ENCODE data around the gene ZCCHC14. TPM values are rescaled to one million over a fixed set of nuclear protein-coding genes. Genes with fewer than 3 reads are reported as not detected.

Gene ZCCHC14
- 1 to 10 TPM; 6.8 to 8.0 TPM for polyA plus RNA-seq

GRCh38 chr16:87492721-87493607 lies at the start of gene ZCCHC14:
Gene ZCCHC14, minus strand, starts transcription at chr16:87493024. Its CDS starts 786 bp downstream, at chr16:87492238.
- H3K36me3 ChIP-seq (ENCODE audit: control insufficient read depth in 2 of 2, insufficient read depth in 2 of 2, low read length in 1 of 2), result peaks cover 0 to 4% of the 10 kb centered on the region in 2 donors
- H3K4me1 ChIP-seq (ENCODE audit: control insufficient read depth in 2 of 2, insufficient read depth in 2 of 2, low read length in 1 of 2), result peaks cover 7 to 12% of the 10 kb centered on the region in 2 donors
- H3K27ac ChIP-seq (ENCODE audit: low read depth in 2 of 2, low read length in 1 of 2), result peak within 1 kb of the TSS; percentile 83 to 86
- peak within 1 kb of the TSS; percentile 66 to 92 for H3K4me3 ChIP-seq (ENCODE audit: low read depth in 1 of 2, low read length in 2 of 2)
- 1 to 2% methylated on average over 103 to 119 of the region's 119 CpGs for WGBS, 2 donors
- H3K27me3 ChIP-seq (ENCODE audit: control insufficient read depth in 1 of 2, insufficient read depth in 2 of 2, low read length in 2 of 2), result no peaks in the 10 kb centered on the region
- no peaks in the 10 kb centered on the region for H3K9me3 ChIP-seq (ENCODE audit: control insufficient read depth in 2 of 2, insufficient read depth in 1 of 2, low read depth in 1 of 2, low read length in 1 of 2)

- Histone ChIP-seq H3K9me3 (ENCODE audit: control insufficient read depth in 2 of 2, insufficient read depth in 1 of 2, low read depth in 1 of 2, low read length in 1 of 2) (peaks cover 4 to 11% of the 10 kb centered on the region in 2 donors), H3K4me3 (ENCODE audit: low read depth in 1 of 2, low read length in 2 of 2) (no peak overlapping the region), H3K27ac (ENCODE audit: low read depth in 2 of 2, low read length in 1 of 2) (peak overlapping the region in 1 of 2 donors; percentile 44), H3K4me1 (ENCODE audit: control insufficient read depth in 2 of 2, insufficient read depth in 2 of 2, low read length in 1 of 2) (no peaks in the 10 kb centered on the region), H3K36me3 (ENCODE audit: control insufficient read depth in 2 of 2, insufficient read depth in 2 of 2, low read length in 1 of 2) (no peaks in the 10 kb centered on the region), H3K27me3 (ENCODE audit: control insufficient read depth in 1 of 2, insufficient read depth in 2 of 2, low read length in 2 of 2) (no peaks in the 10 kb centered on the region)
- 52 to 59% methylated on average over 11 of the region's 11 CpGs for WGBS, 2 donors
Observed at GRCh38 chr16:87541872-87542234, 49.0 kb upstream of the ZCCHC14 start.

- Histone ChIP-seq H3K27ac (ENCODE audit: low read depth in 2 of 2, low read length in 1 of 2) (peak overlapping the region in 1 of 2 donors; percentile 44), H3K4me1 (ENCODE audit: control insufficient read depth in 2 of 2, insufficient read depth in 2 of 2, low read length in 1 of 2) (no peaks in the 10 kb centered on the region), H3K36me3 (ENCODE audit: control insufficient read depth in 2 of 2, insufficient read depth in 2 of 2, low read length in 1 of 2) (no peaks in the 10 kb centered on the region), H3K9me3 (ENCODE audit: control insufficient read depth in 2 of 2, insufficient read depth in 1 of 2, low read depth in 1 of 2, low read length in 1 of 2) (peaks cover 4 to 11% of the 10 kb centered on the region in 2 donors), H3K4me3 (ENCODE audit: low read depth in 1 of 2, low read length in 2 of 2) (no peak overlapping the region), H3K27me3 (ENCODE audit: control insufficient read depth in 1 of 2, insufficient read depth in 2 of 2, low read length in 2 of 2) (no peaks in the 10 kb centered on the region)
- 31 to 40% methylated on average over 31 of the region's 31 CpGs for WGBS, 2 donors
Observed at GRCh38 chr16:87541147-87541871, 48.5 kb upstream of the ZCCHC14 start.

GRCh38 chr16:87540897-87541146 lies 48.0 kb upstream of the ZCCHC14 start:
- Histone ChIP-seq H3K27me3 (ENCODE audit: control insufficient read depth in 1 of 2, insufficient read depth in 2 of 2, low read length in 2 of 2) (no peaks in the 10 kb centered on the region), H3K9me3 (ENCODE audit: control insufficient read depth in 2 of 2, insufficient read depth in 1 of 2, low read depth in 1 of 2, low read length in 1 of 2) (peaks cover 0 to 6% of the 10 kb centered on the region in 2 donors), H3K4me1 (ENCODE audit: control insufficient read depth in 2 of 2, insufficient read depth in 2 of 2, low read length in 1 of 2) (no peaks in the 10 kb centered on the region), H3K27ac (ENCODE audit: low read depth in 2 of 2, low read length in 1 of 2) (peak overlapping the region in 1 of 2 donors; percentile 44), H3K4me3 (ENCODE audit: low read depth in 1 of 2, low read length in 2 of 2) (no peak overlapping the region), H3K36me3 (ENCODE audit: control insufficient read depth in 2 of 2, insufficient read depth in 2 of 2, low read length in 1 of 2) (no peaks in the 10 kb centered on the region)
- WGBS, 2 donors, result 55 to 64% methylated on average over 6 of the region's 6 CpGs

- Histone ChIP-seq H3K4me1 (ENCODE audit: control insufficient read depth in 2 of 2, insufficient read depth in 2 of 2, low read length in 1 of 2) (no peaks in the 10 kb centered on the region), H3K27ac (ENCODE audit: low read depth in 2 of 2, low read length in 1 of 2) (no peak overlapping the region), H3K4me3 (ENCODE audit: low read depth in 1 of 2, low read length in 2 of 2) (no peak overlapping the region), H3K36me3 (ENCODE audit: control insufficient read depth in 2 of 2, insufficient read depth in 2 of 2, low read length in 1 of 2) (no peaks in the 10 kb centered on the region), H3K9me3 (ENCODE audit: control insufficient read depth in 2 of 2, insufficient read depth in 1 of 2, low read depth in 1 of 2, low read length in 1 of 2) (peaks cover 0 to under 1% of the 10 kb centered on the region in 2 donors), H3K27me3 (ENCODE audit: control insufficient read depth in 1 of 2, insufficient read depth in 2 of 2, low read length in 2 of 2) (no peaks in the 10 kb centered on the region)
- WGBS, 2 donors, result 51 to 56% methylated on average over 20 of the region's 20 CpGs
Observed at GRCh38 chr16:87540072-87540896, 47.5 kb upstream of the ZCCHC14 start.

GRCh38 chr16:87539113-87539512 lies 46.3 kb upstream of the ZCCHC14 start:
- WGBS, 2 donors, result 81 to 84% methylated on average over 11 of the region's 11 CpGs
- H3K27me3 ChIP-seq (ENCODE audit: control insufficient read depth in 1 of 2, insufficient read depth in 2 of 2, low read length in 2 of 2), result no peaks in the 10 kb centered on the region
- no peaks in the 10 kb centered on the region for H3K4me1 ChIP-seq (ENCODE audit: control insufficient read depth in 2 of 2, insufficient read depth in 2 of 2, low read length in 1 of 2)
- H3K36me3 ChIP-seq (ENCODE audit: control insufficient read depth in 2 of 2, insufficient read depth in 2 of 2, low read length in 1 of 2), result no peaks in the 10 kb centered on the region
- H3K9me3 ChIP-seq (ENCODE audit: control insufficient read depth in 2 of 2, insufficient read depth in 1 of 2, low read depth in 1 of 2, low read length in 1 of 2), result no peaks in the 10 kb centered on the region
- H3K4me3 ChIP-seq (ENCODE audit: low read depth in 1 of 2, low read length in 2 of 2), result no peak overlapping the region
- H3K27ac ChIP-seq (ENCODE audit: low read depth in 2 of 2, low read length in 1 of 2), result no peak overlapping the region

- no peaks in the 10 kb centered on the region for H3K4me1 ChIP-seq (ENCODE audit: control insufficient read depth in 2 of 2, insufficient read depth in 2 of 2, low read length in 1 of 2)
- 68 to 71% methylated on average over 11 of the region's 11 CpGs for WGBS, 2 donors
- H3K36me3 ChIP-seq (ENCODE audit: control insufficient read depth in 2 of 2, insufficient read depth in 2 of 2, low read length in 1 of 2), result no peaks in the 10 kb centered on the region
- no peaks in the 10 kb centered on the region for H3K27me3 ChIP-seq (ENCODE audit: control insufficient read depth in 1 of 2, insufficient read depth in 2 of 2, low read length in 2 of 2)
- H3K9me3 ChIP-seq (ENCODE audit: control insufficient read depth in 2 of 2, insufficient read depth in 1 of 2, low read depth in 1 of 2, low read length in 1 of 2), result no peaks in the 10 kb centered on the region
- no peak overlapping the region for H3K27ac ChIP-seq (ENCODE audit: low read depth in 2 of 2, low read length in 1 of 2)
- no peak overlapping the region for H3K4me3 ChIP-seq (ENCODE audit: low read depth in 1 of 2, low read length in 2 of 2)
Observed at GRCh38 chr16:87538594-87538993, 45.8 kb upstream of the ZCCHC14 start.

GRCh38 chr16:87538160-87538559 lies 45.3 kb upstream of the ZCCHC14 start:
- no peak overlapping the region for H3K27ac ChIP-seq (ENCODE audit: low read depth in 2 of 2, low read length in 1 of 2)
- H3K27me3 ChIP-seq (ENCODE audit: control insufficient read depth in 1 of 2, insufficient read depth in 2 of 2, low read length in 2 of 2), result no peaks in the 10 kb centered on the region
- H3K4me1 ChIP-seq (ENCODE audit: control insufficient read depth in 2 of 2, insufficient read depth in 2 of 2, low read length in 1 of 2), result no peaks in the 10 kb centered on the region
- no peak overlapping the region for H3K4me3 ChIP-seq (ENCODE audit: low read depth in 1 of 2, low read length in 2 of 2)
- peaks cover 0 to 2% of the 10 kb centered on the region in 2 donors for H3K9me3 ChIP-seq (ENCODE audit: control insufficient read depth in 2 of 2, insufficient read depth in 1 of 2, low read depth in 1 of 2, low read length in 1 of 2)
- H3K36me3 ChIP-seq (ENCODE audit: control insufficient read depth in 2 of 2, insufficient read depth in 2 of 2, low read length in 1 of 2), result no peaks in the 10 kb centered on the region
- WGBS, 2 donors, result 54 to 57% methylated on average over 4 of the region's 4 CpGs

GRCh38 chr16:87536795-87537142 lies 43.9 kb upstream of the ZCCHC14 start:
- peaks cover 0 to 6% of the 10 kb centered on the region in 2 donors for H3K9me3 ChIP-seq (ENCODE audit: control insufficient read depth in 2 of 2, insufficient read depth in 1 of 2, low read depth in 1 of 2, low read length in 1 of 2)
- 76 to 77% methylated on average over 10 of the region's 10 CpGs for WGBS, 2 donors
- no peaks in the 10 kb centered on the region for H3K36me3 ChIP-seq (ENCODE audit: control insufficient read depth in 2 of 2, insufficient read depth in 2 of 2, low read length in 1 of 2)
- H3K27me3 ChIP-seq (ENCODE audit: control insufficient read depth in 1 of 2, insufficient read depth in 2 of 2, low read length in 2 of 2), result no peaks in the 10 kb centered on the region
- H3K4me1 ChIP-seq (ENCODE audit: control insufficient read depth in 2 of 2, insufficient read depth in 2 of 2, low read length in 1 of 2), result no peaks in the 10 kb centered on the region
- H3K27ac ChIP-seq (ENCODE audit: low read depth in 2 of 2, low read length in 1 of 2), result no peak overlapping the region
- no peak overlapping the region for H3K4me3 ChIP-seq (ENCODE audit: low read depth in 1 of 2, low read length in 2 of 2)
